HL-60 (cell line): ENCODE results near the gene SYNGR3.

Experiments used
- DNase-seq, 2 experiments: peaks; one replicate each; pipeline ENCODE4 v3.0.0-alpha.2; 2010 to 2020; ENCODE audit warnings: low read depth in 1 of 2, low spot score in 1 of 2
- H3K27ac ChIP-seq: fragments of 250-450 bp; sonication (Bioruptor Pico); replicated peaks from 2 replicates; pipeline ENCODE4 v1.5.1; 2020; ENCODE audit warnings: mild to moderate bottlenecking, moderate library complexity
- H3K27me3 ChIP-seq: fragments of 250-450 bp; sonication (Bioruptor Pico); 2 replicates; pipeline ENCODE4 v1.5.1; 2021; ENCODE audit warnings: mild to moderate bottlenecking, moderate library complexity; ENCODE audit not compliant: insufficient read depth, poor library complexity, severe bottlenecking
- H3K4me3 ChIP-seq: replicated peaks from 2 replicates; pipeline ENCODE4 v1.5.1; 2011; ENCODE audit warnings: mild to moderate bottlenecking, control low read depth, low read length; ENCODE audit not compliant: insufficient read depth
- CTCF ChIP-seq: IDR thresholded peaks from one replicate; pipeline ENCODE4 v1.5.1; 2011; ENCODE audit warnings: low read length, control low read depth, inconsistent platforms; ENCODE audit not compliant: insufficient read depth
- GABPA ChIP-seq: IDR thresholded peaks from 2 replicates; pipeline ENCODE4 v1.6.1; 2012; ENCODE audit warnings: low read depth
- POLR2AphosphoS5 ChIP-seq: IDR thresholded peaks from 2 replicates; pipeline ENCODE4 v1.6.1; 2012; ENCODE audit warnings: low read depth
- REST ChIP-seq: IDR thresholded peaks from 2 replicates; pipeline ENCODE4 v1.6.1; 2012; ENCODE audit warnings: low read depth; ENCODE audit not compliant: insufficient replicate concordance
- SPI1 ChIP-seq: IDR thresholded peaks from 2 replicates; pipeline ENCODE4 v1.6.1; 2012; ENCODE audit warnings: low read depth, mild to moderate bottlenecking, borderline replicate concordance

The SYNGR3 gene

GRCh38 chr16:1982991-1983543, 6.7 kb upstream of the SYNGR3 start:
- no peak overlapping the region for H3K4me3 ChIP-seq

GRCh38 chr16:1983544-1984346, 6.0 kb upstream of the SYNGR3 start, which contains the start of gene GFER:
GFER (plus strand) TSS chr16:1984193; CDS start chr16:1984219, 26 bp downstream.
- peak; percentile 48 for TF ChIP-seq CTCF
- no peak for TF ChIP-seq SPI1
- TF ChIP-seq POLR2AphosphoS5, result peak; percentile 12; the same call in 1 of the 2 replicates
- no peak for TF ChIP-seq GABPA
- peak; percentile 25 for TF ChIP-seq REST
- DNase-seq, result peak in 1 of 2 experiments; percentile 77
- Histone ChIP-seq H3K27me3 (peaks cover 30% of the 10 kb centered on the region), H3K4me3 (peak within 1 kb of the TSS; percentile 88), H3K27ac (peak within 1 kb of the TSS; percentile 40)

More at GRCh38 chr16:1982991-1983543, 6.7 kb upstream of the SYNGR3 start:
- TF ChIP-seq SPI1 (no peak), CTCF (no peak), GABPA (no peak), REST (no peak), POLR2AphosphoS5 (no peak)
- DNase-seq, result no peak
- Histone ChIP-seq H3K27me3 (peaks cover 29% of the 10 kb centered on the region), H3K27ac (no peak overlapping the region)

GRCh38 chr16:1984347-1985225, 5.2 kb upstream of the SYNGR3 start:
- peak overlapping the region; percentile 40 for H3K27ac ChIP-seq
- DNase-seq, result no peak

More at GRCh38 chr16:1984347-1985225, 5.2 kb upstream of the SYNGR3 start:
- peaks cover 38% of the 10 kb centered on the region for H3K27me3 ChIP-seq
- peak overlapping the region; percentile 88 for H3K4me3 ChIP-seq
- TF ChIP-seq POLR2AphosphoS5 (peak; percentile 12; the same call in 1 of the 2 replicates), SPI1 (no peak)
